Measurements from ENCODE around the gene PPIB. TPM values are rescaled to one million over a fixed set of nuclear protein-coding genes. Genes with fewer than 3 reads are reported as not detected.

Gene PPIB
- total RNA-seq, 1 donor: 954 TPM

DNA sequence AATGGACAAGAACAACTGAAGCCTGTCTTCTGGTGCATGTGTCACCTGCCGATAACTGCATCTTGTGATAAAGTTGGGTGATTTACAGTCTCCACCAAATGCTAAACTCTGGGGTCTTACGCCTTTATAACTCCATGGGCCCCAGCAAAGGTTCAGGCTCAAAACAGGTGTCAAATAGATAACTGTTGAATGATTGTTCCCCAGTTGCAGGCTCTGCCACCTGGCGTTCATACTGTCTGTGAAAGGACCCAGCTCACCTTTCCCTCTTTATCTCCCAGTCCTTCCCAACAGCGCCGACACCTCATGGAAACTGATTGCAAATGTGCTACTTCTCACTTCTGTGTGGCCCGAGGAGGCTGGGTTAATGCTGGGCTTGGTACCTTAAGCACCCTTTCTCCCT is 19.5 kb downstream of the PPIB start:
- H3K27me3 ChIP-seq (ENCODE audit: insufficient read depth, low read length): no peaks in the 10 kb centered on the region
- peaks cover 31% of the 10 kb centered on the region for H3K36me3 ChIP-seq (ENCODE audit: insufficient read depth, low read length)
- H3K4me1 ChIP-seq (ENCODE audit: insufficient read depth, low read length): no peaks in the 10 kb centered on the region
- H2AFZ ChIP-seq (ENCODE audit: low read length): no peak overlapping the region
- no peak for TF ChIP-seq CTCF (IDR thresholded peaks at IDR 0.05; ENCODE audit: extremely low read depth, low read depth, low read length)
- no peaks in the 10 kb centered on the region for H4K20me1 ChIP-seq (ENCODE audit: insufficient read depth, low read length)
- DNase-seq (ENCODE audit: insufficient read length, low spot score, missing footprints): no peak
- no peak overlapping the region for H3K27ac ChIP-seq (ENCODE audit: low read depth, low read length)
- no peak overlapping the region for H3K4me3 ChIP-seq (ENCODE audit: insufficient read depth, low read length)
- no peaks in the 10 kb centered on the region for H3K9me3 ChIP-seq (ENCODE audit: low read depth, low read length)
- no peaks in the 10 kb centered on the region for H3K79me2 ChIP-seq (ENCODE audit: insufficient read depth, low read length)
- no peak overlapping the region for H3K4me2 ChIP-seq (ENCODE audit: insufficient read depth, low read length)

DNA sequence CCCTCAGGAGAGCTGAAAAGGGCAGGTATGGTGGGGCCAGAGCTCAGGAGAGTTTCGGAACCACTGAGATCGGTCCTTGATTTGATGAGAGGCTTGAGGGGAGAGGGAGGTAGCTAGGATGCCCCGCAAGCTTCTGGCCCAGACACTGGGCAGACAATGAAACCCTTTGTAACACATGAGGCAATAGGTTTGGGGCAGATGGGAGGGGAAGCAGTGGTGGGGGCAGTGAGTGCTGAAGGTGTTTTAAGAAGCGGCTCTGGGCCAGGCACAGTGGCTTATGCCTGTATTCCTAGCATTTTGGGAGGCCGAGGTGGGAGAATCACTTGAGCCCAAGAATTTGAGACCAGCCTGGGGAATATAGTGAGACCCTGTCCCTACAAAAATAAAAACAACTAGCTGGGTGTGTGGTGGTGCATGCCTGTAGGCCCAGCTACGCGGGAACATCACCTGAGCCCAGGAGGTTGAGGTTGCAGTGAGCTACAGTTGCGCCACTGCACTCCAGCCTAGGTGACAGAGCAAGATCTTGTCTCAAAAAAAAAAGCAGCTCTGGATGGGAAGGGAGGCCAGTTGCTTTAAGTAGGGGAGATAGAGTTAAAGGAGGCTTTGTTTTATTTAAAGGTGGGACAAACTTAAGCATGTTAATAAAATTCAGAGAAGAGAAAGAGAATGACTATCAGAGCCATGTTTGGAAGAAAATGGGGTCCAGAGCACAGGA is 20.9 kb downstream of the PPIB start:
- no peak overlapping the region for H3K27ac ChIP-seq (ENCODE audit: low read depth, low read length)
- H3K36me3 ChIP-seq (ENCODE audit: insufficient read depth, low read length): peaks cover 44% of the 10 kb centered on the region
- no peak overlapping the region for H2AFZ ChIP-seq (ENCODE audit: low read length)
- H3K79me2 ChIP-seq (ENCODE audit: insufficient read depth, low read length): no peaks in the 10 kb centered on the region
- H3K4me1 ChIP-seq (ENCODE audit: insufficient read depth, low read length): no peaks in the 10 kb centered on the region
- peaks cover 4% of the 10 kb centered on the region for H4K20me1 ChIP-seq (ENCODE audit: insufficient read depth, low read length)
- no peak overlapping the region for H3K4me3 ChIP-seq (ENCODE audit: insufficient read depth, low read length)
- no peak for TF ChIP-seq CTCF (IDR thresholded peaks at IDR 0.05; ENCODE audit: extremely low read depth, low read depth, low read length)
- H3K27me3 ChIP-seq (ENCODE audit: insufficient read depth, low read length): no peaks in the 10 kb centered on the region
- H3K9me3 ChIP-seq (ENCODE audit: low read depth, low read length): no peaks in the 10 kb centered on the region
- DNase-seq (ENCODE audit: insufficient read length, low spot score, missing footprints): no peak
- H3K4me2 ChIP-seq (ENCODE audit: insufficient read depth, low read length): no peak overlapping the region

DNA sequence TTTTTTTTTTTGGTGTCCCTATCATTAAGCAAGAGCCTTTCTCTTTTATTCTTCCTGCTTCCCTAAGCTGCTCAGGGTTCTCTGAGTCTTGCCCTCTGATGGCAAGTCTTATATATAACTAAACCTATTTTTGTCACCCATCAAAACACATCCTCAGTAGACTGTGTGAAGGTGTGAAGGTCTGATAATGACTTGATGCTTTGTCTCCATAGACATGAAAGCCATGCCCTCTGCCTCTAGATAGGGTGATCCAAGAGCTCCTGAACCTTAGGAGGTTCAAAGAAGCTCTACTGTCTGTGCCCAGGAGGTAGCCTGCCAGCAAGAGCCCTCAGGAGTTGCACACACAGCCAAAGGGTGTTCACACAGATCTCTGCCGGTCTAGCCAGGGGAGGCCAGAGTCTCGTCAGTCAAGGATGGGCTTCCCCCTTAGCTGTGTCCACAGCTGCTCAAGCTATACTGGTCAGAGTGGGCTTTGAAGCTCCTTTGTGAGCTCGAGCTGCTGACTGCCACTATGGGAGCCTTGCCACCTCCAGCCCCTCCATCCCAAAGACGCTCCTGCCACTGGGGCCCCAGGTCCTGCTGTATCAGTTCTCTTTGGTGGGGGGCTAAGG is 24.4 kb downstream of the PPIB start:
- no peak overlapping the region for H3K27ac ChIP-seq (ENCODE audit: low read depth, low read length)
- H3K36me3 ChIP-seq (ENCODE audit: insufficient read depth, low read length): peaks cover 42% of the 10 kb centered on the region
- H3K9me3 ChIP-seq (ENCODE audit: low read depth, low read length): no peaks in the 10 kb centered on the region
- no peaks in the 10 kb centered on the region for H3K79me2 ChIP-seq (ENCODE audit: insufficient read depth, low read length)
- H3K27me3 ChIP-seq (ENCODE audit: insufficient read depth, low read length): no peaks in the 10 kb centered on the region
- TF ChIP-seq CTCF (IDR thresholded peaks at IDR 0.05; ENCODE audit: extremely low read depth, low read depth, low read length): no peak
- no peak overlapping the region for H3K4me3 ChIP-seq (ENCODE audit: insufficient read depth, low read length)
- H3K4me1 ChIP-seq (ENCODE audit: insufficient read depth, low read length): no peaks in the 10 kb centered on the region
- peaks cover 4% of the 10 kb centered on the region for H4K20me1 ChIP-seq (ENCODE audit: insufficient read depth, low read length)
- no peak overlapping the region for H3K4me2 ChIP-seq (ENCODE audit: insufficient read depth, low read length)
- no peak for DNase-seq (ENCODE audit: insufficient read length, low spot score, missing footprints)
- no peak overlapping the region for H2AFZ ChIP-seq (ENCODE audit: low read length)

- Histone ChIP-seq H4K20me1 (ENCODE audit: insufficient read depth, low read length) (peaks cover 4% of the 10 kb centered on the region), H3K27ac (ENCODE audit: low read depth, low read length) (no peak overlapping the region), H2AFZ (ENCODE audit: low read length) (no peak overlapping the region), H3K36me3 (ENCODE audit: insufficient read depth, low read length) (peaks cover 44% of the 10 kb centered on the region), H3K79me2 (ENCODE audit: insufficient read depth, low read length) (no peaks in the 10 kb centered on the region), H3K4me2 (ENCODE audit: insufficient read depth, low read length) (no peak overlapping the region), H3K4me3 (ENCODE audit: insufficient read depth, low read length) (no peak overlapping the region), H3K4me1 (ENCODE audit: insufficient read depth, low read length) (no peaks in the 10 kb centered on the region), H3K9me3 (ENCODE audit: low read depth, low read length) (no peaks in the 10 kb centered on the region), H3K27me3 (ENCODE audit: insufficient read depth, low read length) (no peaks in the 10 kb centered on the region)
- TF ChIP-seq CTCF (IDR thresholded peaks at IDR 0.05; ENCODE audit: extremely low read depth, low read depth, low read length): no peak
- DNase-seq (ENCODE audit: insufficient read length, low spot score, missing footprints): no peak
These were observed 25.5 kb downstream of the PPIB start for GRCh38 chr15:64137226-64137833.

Measured in osteoblast (primary cell).